NCI-H2029 treated with DMSO at 0.1 percent for 48 hours (cell line): ENCODE data around the gene THAP3.

Experiments
- DNase-seq: peaks from one replicate; lab custom pipeline; 2025; lab: John Stamatoyannopoulos, UW

THAP3 gene, protein sequence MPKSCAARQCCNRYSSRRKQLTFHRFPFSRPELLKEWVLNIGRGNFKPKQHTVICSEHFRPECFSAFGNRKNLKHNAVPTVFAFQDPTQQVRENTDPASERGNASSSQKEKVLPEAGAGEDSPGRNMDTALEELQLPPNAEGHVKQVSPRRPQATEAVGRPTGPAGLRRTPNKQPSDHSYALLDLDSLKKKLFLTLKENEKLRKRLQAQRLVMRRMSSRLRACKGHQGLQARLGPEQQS

DNA sequence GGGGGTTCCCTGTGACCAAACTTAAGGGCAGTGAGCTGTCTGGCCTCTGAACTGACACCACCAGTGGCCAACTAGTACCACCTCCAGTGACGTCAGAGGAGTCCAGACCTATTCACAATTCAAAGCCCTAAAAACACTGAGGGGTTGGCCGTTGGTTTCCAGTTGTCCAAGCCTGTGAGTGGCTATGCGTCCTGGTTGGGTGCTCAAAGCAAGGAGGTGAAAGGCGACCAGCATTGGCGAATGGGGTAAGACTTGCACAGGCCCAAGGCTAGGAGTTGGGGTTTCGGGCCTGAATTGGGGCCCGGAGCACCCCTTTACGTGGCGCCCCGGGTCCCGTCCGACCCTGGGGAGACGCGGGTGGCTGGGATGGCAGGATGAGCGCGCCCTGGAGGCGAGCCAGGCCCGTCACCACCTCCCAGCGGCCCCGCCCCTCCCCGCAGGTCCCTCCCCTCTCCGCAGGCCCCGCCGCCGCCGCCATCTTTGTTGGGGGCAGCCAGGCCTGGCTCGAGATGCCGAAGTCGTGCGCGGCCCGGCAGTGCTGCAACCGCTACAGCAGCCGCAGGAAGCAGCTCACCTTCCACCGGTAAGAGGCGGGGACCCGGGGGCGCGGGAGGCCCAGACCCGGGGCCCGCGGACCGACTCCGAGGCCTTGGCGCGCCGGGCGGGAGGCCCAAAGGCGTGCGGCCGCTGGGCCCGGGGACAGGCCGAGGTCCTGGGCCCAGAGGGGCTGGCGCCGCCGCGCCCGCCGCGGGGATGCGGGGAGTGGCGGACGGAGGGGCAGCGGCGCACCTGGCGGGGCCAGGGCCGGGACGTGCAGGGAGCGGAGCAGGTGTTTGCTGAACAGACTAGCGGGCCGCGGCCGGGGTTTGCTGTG, at the start of gene THAP3:
THAP3 (plus strand) TSS at position 159 of the 874 bp plus-strand sequence; CDS start at position 510, 351 bp downstream.
- peak; percentile 16 for DNase-seq

DNA sequence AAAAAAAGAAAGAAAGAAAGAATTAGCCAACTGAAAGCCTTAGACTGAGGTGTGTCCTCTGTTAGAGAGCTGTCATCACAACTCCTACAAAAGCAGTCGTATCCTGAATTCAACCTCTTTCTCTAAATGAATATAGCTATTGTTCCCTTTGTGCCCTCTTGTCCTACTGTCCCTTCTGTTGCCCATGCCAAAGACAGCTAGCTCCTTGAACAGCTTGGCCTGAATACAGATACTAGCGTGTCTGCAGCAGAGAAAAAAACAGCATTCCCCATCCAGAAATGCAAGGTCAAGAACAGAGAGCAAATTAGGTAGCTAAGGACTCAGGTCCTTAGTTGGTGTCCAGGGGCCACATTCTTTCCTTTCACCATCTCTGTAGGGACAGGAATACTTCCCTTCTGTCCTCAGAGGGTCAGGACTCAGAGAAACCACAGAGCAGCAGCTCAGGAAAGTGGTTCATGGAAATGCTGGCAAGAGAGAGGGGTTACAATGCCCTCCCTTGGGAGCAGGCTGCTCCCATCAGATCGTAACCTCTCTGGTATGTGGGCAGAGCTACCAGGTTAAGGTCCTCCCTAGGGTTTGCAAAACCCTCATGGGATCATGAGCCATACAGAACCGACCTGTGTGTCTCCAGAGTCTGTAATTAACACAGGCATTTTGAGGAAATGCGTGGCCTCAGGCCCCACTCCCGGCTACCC, 46.7 kb upstream of the THAP3 start:
- DNase-seq = no peak

- no peak for DNase-seq
Measured at GRCh38 chr1:6578624-6579373, 45.9 kb upstream of the THAP3 start.

- DNase-seq = peak; percentile 79
Measured at GRCh38 chr1:6579374-6580118, 45.1 kb upstream of the THAP3 start, which contains the start of gene ZBTB48. Gene ZBTB48, plus strand, starts transcription at chr1:6579994. Its CDS starts 616 bp downstream, at chr1:6580610.

DNA sequence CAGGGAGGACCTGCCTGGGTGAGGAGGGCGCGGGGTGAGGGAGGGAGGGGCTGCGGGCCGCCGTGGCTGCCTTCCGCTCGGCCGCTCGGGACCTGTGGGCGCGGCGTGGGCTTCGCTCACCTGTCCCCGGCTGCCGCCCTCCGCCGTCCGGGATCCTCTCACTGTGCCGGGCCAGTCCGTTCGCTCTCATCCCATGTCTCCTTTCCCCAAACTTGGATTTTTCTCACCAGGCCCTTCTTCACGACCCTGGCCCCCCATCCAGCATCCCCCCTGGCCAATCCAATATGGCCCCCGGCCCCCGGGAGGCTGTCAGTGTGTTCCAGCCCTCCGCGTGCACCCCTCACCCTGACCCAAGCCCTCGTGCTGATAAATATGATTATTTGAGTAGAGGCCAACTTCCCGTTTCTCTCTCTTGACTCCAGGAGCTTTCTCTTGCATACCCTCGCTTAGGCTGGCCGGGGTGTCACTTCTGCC, 44.5 kb upstream of the THAP3 start:
- DNase-seq = no peak

DNA sequence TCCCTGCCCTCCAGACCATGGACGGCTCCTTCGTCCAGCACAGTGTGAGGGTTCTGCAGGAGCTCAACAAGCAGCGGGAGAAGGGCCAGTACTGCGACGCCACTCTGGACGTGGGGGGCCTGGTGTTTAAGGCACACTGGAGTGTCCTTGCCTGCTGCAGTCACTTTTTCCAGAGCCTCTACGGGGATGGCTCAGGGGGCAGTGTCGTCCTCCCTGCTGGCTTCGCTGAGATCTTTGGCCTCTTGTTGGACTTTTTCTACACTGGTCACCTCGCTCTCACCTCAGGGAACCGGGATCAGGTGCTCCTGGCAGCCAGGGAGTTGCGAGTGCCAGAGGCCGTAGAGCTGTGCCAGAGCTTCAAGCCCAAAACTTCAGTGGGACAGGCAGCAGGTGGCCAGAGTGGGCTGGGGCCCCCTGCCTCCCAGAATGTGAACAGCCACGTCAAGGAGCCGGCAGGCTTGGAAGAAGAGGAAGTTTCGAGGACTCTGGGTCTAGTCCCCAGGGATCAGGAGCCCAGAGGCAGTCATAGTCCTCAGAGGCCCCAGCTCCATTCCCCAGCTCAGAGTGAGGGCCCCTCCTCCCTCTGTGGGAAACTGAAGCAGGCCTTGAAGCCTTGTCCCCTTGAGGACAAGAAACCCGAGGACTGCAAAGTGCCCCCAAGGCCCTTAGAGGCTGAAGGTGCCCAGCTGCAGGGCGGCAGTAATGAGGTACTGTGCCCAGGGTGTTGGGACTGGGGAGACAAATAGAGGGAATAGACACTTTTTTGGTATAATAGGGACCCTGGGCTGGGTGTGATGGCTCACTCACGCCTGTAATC, 43.9 kb upstream of the THAP3 start:
- DNase-seq = no peak

DNA sequence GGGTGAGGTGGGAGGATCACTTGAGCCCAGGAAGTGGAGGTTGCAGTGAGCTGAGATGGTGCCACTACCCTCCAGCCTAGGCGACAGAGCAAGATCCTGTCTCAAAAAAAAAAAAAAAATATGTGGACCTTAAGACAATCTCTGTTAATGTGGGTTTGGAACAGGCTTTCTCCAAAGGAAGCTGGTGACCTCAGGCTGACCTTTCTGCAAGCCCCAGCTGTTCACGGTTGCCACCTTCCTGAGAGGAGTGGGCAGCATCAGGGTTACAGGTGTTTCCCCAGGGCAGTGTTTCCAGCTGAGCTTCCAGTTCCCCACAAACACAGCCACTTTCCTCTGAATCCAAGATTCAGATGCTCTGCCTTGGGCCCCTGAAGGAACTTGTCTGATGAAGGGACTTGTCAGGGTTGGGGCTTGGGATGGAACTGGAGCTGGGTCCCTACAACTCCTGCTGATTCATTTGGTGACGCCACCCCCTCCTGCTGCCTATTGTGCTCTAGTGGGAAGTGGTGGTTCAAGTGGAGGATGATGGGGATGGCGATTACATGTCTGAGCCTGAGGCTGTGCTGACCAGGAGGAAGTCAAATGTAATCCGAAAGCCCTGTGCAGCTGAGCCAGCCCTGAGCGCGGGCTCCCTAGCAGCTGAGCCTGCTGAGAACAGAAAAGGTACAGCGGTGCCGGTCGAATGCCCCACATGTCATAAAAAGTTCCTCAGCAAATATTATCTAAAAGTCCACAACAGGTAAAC, 42.9 kb upstream of the THAP3 start:
- no peak for DNase-seq

- no peak for DNase-seq
Measured at GRCh38 chr1:6582370-6582769, 42.3 kb upstream of the THAP3 start.

GRCh38 chr1:6584126-6585080, 40.3 kb upstream of the THAP3 start:
- no peak for DNase-seq

- DNase-seq = no peak
Measured at GRCh38 chr1:6585081-6585722, 39.5 kb upstream of the THAP3 start.

- no peak for DNase-seq
Measured at GRCh38 chr1:6585841-6586240, 38.8 kb upstream of the THAP3 start.

GRCh38 chr1:6586404-6586816, 38.3 kb upstream of the THAP3 start:
- DNase-seq = no peak

DNA sequence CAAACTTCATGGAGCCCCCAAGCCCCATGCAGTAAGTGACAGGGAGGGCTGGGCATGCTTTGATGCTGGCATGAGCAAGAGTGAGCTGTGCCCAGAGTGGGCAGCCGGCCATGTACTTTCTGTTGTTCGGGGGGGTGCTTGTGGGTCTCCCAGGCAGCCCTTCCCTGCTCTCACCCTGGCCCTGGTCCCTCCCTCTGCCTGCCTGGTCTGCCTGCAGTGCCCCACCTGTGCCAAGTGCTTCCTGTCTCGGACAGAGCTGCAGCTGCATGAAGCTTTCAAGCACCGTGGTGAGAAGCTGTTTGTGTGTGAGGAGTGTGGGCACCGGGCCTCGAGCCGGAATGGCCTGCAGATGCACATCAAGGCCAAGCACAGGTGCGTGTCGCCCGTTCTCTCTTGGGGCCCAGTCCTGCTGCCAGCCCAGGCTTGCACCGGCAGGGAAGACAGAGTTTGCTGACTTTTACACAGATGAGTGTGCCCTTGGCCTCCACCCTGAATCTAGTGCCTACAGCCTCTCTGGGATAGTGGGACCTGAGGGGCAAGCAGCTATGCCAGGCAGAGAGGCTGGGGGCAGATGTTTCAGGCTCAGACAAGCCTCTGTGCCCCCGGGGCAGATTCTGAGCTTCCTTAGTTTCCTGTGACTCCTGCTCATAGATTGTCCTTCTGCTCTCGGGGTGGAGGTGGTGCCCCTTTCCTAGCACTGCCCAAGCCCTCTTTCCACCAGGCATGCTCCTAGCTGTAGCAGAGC, 37.2 kb upstream of the THAP3 start:
- peak; percentile 71 for DNase-seq

GRCh38 chr1:6588128-6588892, 36.4 kb upstream of the THAP3 start:
- no peak for DNase-seq

DNA sequence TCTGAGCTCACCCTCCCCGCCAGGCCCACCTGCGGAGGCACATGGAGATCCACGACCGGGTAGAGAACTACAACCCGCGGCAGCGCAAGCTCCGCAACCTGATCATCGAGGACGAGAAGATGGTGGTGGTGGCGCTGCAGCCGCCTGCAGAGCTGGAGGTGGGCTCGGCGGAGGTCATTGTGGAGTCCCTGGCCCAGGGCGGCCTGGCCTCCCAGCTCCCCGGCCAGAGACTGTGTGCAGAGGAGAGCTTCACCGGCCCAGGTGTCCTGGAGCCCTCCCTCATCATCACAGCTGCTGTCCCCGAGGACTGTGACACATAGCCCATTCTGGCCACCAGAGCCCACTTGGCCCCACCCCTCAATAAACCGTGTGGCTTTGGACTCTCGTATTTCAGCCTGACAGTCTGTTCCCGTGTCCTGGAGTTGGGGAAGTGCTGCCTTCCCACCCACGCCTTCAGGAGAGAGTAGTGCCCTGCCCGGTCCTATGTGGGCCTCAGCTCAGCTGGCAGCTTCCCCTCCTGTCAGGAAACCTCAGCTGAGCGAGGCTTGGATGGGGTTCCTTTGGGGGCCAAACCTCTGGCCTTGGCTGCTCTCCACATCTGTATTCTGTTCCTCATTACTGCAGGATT, 35.7 kb upstream of the THAP3 start:
- no peak for DNase-seq

DNA sequence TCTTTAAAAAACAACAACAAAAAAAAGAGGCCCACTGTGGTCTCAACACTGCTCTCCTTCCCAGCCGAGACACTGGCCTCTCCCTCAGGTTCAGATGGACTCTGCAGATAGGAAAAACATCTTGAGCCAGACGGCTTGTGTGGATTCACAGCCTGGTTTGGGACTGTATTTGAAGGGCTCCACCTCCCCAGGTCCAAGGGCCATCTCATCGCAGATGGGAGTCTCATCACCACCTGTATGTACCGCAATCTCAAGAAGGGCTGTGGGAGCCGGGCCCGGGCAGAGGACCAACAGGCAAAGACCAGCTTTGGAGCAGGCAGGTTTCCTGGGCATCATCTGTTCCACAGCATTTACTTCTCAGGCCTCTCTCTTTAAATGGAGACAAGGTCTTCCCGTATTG, 34.6 kb upstream of the THAP3 start:
- DNase-seq = no peak
